Measurements from ENCODE around the gene RNF135.
"Not testable (repeated sequence)": the region's sequence is repeated elsewhere in the genome, so short reads cannot be mapped to it uniquely, and the experiment has no call there.

Gene RNF135

GRCh38 chr17:31002047-31002446 is 31.2 kb downstream of the RNF135 start:
- no peak for DNase-seq (ENCODE audit: low read depth)

- no peak for DNase-seq (ENCODE audit: low read depth)
Measured at GRCh38 chr17:31003225-31003866, 32.5 kb downstream of the RNF135 start.

- DNase-seq (ENCODE audit: low read depth): no peak
Measured at GRCh38 chr17:31004160-31004559, 33.3 kb downstream of the RNF135 start.

GRCh38 chr17:31007695-31008373 is 37.0 kb downstream of the RNF135 start:
- DNase-seq (ENCODE audit: low read depth): no peak

- DNase-seq (ENCODE audit: low read depth): peak; percentile 38
Measured at GRCh38 chr17:31008374-31009041, 37.7 kb downstream of the RNF135 start.

- peak; percentile 4 for DNase-seq (ENCODE audit: low read depth)
Measured at GRCh38 chr17:31009042-31009702, 38.3 kb downstream of the RNF135 start.

GRCh38 chr17:31010014-31010413 is 39.2 kb downstream of the RNF135 start:
- DNase-seq (ENCODE audit: low read depth): not testable (repeated sequence)

GRCh38 chr17:31013844-31014243 is 43.0 kb downstream of the RNF135 start:
- DNase-seq (ENCODE audit: low read depth): no peak

GRCh38 chr17:31015639-31016038 is 44.8 kb downstream of the RNF135 start:
- no peak for DNase-seq (ENCODE audit: low read depth)

- DNase-seq (ENCODE audit: low read depth): no peak
Measured at GRCh38 chr17:31019004-31019403, 48.2 kb downstream of the RNF135 start.

GRCh38 chr17:31023171-31023570 is 52.3 kb downstream of the RNF135 start:
- not testable (repeated sequence) for DNase-seq (ENCODE audit: low read depth)

- DNase-seq (ENCODE audit: low read depth): no peak
Measured at GRCh38 chr17:31031841-31032240, 61.0 kb downstream of the RNF135 start.

- not testable (repeated sequence) for DNase-seq (ENCODE audit: low read depth)
Measured at GRCh38 chr17:31035611-31036010, 64.8 kb downstream of the RNF135 start.

GRCh38 chr17:31040837-31041236 is 70.0 kb downstream of the RNF135 start:
- DNase-seq (ENCODE audit: low read depth): not testable (repeated sequence)

- DNase-seq (ENCODE audit: low read depth): not testable (repeated sequence)
Measured at GRCh38 chr17:31042378-31042777, 71.5 kb downstream of the RNF135 start.

- not testable (repeated sequence) for DNase-seq (ENCODE audit: low read depth)
Measured at GRCh38 chr17:31046856-31047425, 76.1 kb downstream of the RNF135 start.

GRCh38 chr17:31048142-31048541 is 77.3 kb downstream of the RNF135 start:
- no peak for DNase-seq (ENCODE audit: low read depth)

- no peak for DNase-seq (ENCODE audit: low read depth)
Measured at GRCh38 chr17:31048780-31049179, 77.9 kb downstream of the RNF135 start.

Measured in activated T-cell treated with anti-CD3 and anti-CD28 coated beads for 48 hours (primary cell).